ENCODE data around the gene FKBP6. TPM values are rescaled to one million over a fixed set of nuclear protein-coding genes. Genes with fewer than 3 reads are reported as not detected.

Gene FKBP6, protein sequence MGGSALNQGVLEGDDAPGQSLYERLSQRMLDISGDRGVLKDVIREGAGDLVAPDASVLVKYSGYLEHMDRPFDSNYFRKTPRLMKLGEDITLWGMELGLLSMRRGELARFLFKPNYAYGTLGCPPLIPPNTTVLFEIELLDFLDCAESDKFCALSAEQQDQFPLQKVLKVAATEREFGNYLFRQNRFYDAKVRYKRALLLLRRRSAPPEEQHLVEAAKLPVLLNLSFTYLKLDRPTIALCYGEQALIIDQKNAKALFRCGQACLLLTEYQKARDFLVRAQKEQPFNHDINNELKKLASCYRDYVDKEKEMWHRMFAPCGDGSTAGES
- total RNA-seq = not detected in 2 replicates

DNA sequence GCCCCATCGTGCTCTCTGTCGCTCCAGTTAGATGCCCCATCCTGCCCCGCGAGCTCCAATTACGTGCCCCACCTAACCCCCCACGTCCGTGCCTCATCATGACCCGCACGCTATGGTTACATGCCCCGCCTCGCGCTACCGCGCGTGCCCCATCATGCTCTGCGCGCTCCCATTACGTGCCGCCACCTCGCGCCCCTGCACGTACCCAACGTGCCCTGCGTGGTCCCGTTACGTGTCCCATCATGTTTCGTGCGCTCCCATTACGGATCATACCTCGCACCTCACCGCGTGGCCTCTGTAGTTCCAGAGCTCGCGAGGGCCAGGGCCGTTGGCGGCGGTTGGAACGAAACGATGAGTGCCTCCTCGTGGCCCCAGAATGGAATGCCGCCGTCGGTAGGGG is at the start of gene FKBP6, which contains the start of gene TRIM50:
Gene FKBP6, plus strand, starts transcription at position 240 of the 400 bp plus-strand sequence. CDS start 268 bp downstream, outside the sequence.
Gene TRIM50, minus strand, starts transcription at position 161 of the 400 bp plus-strand sequence. CDS start 3,295 bp downstream, outside the sequence.

GRCh38 chr7:73308665-73309214 is 19.2 kb upstream of the FKBP6 start, which contains the start of gene NSUN5:
Gene NSUN5 (minus strand): TSS chr7:73308826. CDS start chr7:73308790, 36 bp downstream.

Other genes with a start within 250 kb of the FKBP6 start
- gene SPDYE9, start 242.1 kb upstream of the FKBP6 start, total RNA-seq = not detected in 2 replicates
- gene NSUN5, start 19.3 kb upstream of the FKBP6 start, total RNA-seq = 1.1 and 1.5 TPM in 2 replicates
- not detected in 2 replicates for gene TRIM50, start 79 bp upstream of the FKBP6 start, total RNA-seq
- gene FZD9, start 105.6 kb downstream of the FKBP6 start, total RNA-seq = 13.4 and 13.5 TPM in 2 replicates
- 36.2 and 47.1 TPM in 2 replicates for gene BAZ1B, start 194.1 kb downstream of the FKBP6 start, total RNA-seq
- 20.5 and 22.9 TPM in 2 replicates for gene BCL7B, start 229.5 kb downstream of the FKBP6 start, total RNA-seq

All from dermis lymphatic vessel endothelial cell (primary cell).